GM21737 (cell line): ENCODE data around the gene STARD3NL.
"Not testable (repeated sequence)": the region's sequence is repeated elsewhere in the genome, so short reads cannot be mapped to it uniquely, and the experiment has no call there.

Source experiments
- ATAC-seq: cut with Tn5 transposase; IDR thresholded peaks from one replicate; pipeline ENCODE4 v1.9.1; 2021; ENCODE audit warnings: mild to moderate bottlenecking, moderate library complexity; ENCODE audit not compliant: unreplicated experiment

Gene STARD3NL, protein sequence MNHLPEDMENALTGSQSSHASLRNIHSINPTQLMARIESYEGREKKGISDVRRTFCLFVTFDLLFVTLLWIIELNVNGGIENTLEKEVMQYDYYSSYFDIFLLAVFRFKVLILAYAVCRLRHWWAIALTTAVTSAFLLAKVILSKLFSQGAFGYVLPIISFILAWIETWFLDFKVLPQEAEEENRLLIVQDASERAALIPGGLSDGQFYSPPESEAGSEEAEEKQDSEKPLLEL

DNA sequence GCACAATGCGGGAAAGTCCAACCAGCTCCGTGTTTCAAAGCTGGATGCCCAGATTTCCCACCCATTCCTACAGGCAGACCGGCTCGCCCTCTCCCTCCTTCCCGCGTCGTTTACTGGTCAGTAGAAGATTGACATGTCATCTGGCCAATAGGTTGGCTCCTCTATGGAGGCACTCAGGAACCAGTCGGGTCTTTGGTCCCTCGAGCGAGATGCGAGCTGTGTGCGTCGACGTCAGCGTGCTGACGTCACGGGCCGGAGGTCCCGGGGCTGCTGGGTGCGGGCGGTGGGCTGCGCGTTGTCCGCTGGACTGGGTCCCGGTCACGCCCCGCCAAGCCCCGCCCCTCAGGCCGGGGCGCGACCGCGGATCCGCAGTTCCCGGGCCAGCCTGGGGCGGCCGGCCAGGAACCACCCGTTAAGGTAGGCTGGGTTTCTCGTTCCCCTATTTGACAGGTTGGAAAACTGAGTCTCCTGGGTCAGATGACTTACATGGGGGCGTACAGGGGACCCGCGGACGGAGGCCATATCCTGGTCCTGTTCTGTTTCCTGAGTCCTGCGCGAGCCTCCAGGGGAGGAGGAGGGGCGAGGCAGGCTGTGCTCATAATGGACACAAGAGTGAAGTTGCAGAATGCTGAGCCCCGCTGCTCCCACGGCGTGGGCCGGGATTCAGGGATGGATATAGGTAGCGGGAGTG lies at the start of gene STARD3NL:
Gene STARD3NL, plus strand, starts transcription at position 242 of the 691 bp plus-strand sequence. CDS start 29,260 bp downstream, outside the sequence.
- peak; percentile 99 for ATAC-seq

DNA sequence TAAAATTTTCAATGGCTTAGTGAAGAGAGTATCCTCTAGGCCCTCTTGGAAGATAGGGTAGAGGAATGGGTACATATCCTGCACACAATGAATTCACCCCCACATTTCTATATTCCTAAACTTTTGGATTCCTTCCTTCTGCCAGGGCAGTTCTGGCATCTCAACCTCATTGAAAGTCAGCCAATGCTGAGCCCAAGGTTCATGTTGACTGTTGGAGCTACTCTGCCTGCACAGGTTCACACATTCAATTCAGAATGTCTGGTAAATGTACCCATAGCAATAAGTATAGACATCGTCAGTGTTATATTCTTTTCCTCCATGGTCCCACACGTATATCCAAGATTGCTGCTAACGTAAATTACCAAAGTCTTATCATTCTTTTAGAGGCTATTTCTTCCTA lies 48.9 kb upstream of the STARD3NL start:
- ATAC-seq, result no peak

DNA sequence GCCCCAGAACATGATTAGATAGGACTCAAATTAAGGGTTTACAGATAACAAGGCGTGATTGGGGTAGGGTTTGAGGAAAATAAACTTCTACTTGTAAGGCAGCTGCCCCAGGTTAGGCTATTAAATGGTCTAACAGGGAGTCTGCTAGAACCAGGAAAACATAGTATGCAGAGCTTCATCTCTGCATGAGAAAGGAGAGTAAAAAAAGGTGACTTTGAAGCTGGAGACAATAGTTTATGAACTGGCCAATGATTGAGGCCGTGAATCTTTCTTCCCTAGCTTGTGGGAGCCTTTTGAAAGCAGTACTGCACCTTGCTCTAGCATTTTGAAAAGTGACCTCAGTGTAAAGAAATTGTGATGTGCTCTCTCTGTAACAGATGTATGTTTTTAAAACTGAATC lies 48.5 kb upstream of the STARD3NL start:
- ATAC-seq, result no peak

DNA sequence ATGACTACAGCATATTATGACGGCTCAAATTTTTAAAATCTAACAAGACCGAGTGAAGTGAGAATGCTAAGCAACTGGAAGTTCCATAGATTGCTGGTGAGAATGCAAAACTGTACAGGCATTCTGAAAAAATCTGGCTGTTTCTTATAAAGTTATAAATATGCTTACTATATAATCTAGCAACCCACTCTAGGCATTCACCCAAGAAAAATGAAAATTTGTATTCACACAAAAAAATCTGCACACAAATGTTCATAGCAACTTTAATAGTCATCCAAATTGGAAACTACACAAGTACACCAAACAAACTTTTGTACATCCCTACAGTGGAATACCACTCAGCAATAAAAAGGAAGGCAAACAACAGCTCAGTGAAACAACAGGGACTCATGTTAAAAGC lies 39.9 kb upstream of the STARD3NL start:
- no peak for ATAC-seq

DNA sequence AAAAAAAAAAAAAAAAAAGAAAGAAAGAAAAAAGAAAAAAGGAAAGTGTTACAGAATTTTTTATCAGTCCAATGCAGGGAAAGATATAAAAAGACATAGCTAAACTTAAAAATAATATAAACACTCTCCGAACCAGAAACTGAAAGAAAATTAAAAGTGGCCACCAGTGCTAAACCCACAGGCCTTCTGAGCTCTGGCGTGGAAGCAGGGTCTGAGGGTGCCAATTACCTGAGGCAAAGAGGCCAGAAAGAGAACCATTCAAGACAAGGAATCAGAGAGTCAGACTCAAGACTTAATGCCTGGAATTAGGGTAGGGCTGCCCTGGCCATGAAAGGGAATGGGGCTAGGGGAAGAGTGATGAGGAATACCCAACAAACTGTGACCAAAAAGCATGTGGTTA lies 36.9 kb upstream of the STARD3NL start:
- ATAC-seq, result no peak

DNA sequence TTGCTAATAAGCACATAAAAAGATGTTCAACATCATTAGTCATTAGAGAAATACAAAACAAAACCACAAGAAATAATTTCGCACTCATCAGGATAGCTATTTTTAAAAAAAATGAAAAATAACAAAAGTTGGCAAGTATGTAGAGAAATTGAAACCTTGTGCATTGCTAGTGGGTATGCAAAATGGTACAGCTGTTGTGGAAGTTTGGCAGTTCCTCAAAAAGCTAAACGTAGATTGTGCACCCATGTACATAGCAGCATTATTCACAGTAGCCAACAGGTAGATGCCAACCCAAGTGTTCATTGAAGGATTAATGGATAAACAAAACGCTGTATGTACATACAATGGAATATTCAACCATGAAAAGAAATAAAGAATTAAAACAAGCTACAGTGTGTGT lies 35.3 kb upstream of the STARD3NL start:
- ATAC-seq, result peak; percentile 75

DNA sequence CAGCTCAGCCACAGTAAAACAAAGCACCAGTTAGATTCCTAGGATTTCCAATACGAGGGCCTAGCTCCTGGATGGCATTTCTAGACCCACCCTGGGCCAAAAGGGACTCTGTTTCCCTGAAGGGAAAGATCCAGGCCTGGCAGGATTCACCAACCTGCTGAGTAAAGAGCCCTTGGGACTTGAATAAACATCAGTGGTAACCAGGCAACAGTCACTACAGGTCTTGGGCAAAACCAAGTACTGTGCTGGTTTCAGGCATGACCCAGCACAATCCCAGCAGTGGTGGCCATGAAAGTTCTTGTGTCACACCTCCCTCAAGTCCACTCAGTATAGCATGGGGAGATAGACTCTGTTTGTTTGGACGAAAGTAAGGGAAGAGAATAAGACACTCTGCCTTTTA lies 31.0 kb upstream of the STARD3NL start:
- no peak for ATAC-seq

DNA sequence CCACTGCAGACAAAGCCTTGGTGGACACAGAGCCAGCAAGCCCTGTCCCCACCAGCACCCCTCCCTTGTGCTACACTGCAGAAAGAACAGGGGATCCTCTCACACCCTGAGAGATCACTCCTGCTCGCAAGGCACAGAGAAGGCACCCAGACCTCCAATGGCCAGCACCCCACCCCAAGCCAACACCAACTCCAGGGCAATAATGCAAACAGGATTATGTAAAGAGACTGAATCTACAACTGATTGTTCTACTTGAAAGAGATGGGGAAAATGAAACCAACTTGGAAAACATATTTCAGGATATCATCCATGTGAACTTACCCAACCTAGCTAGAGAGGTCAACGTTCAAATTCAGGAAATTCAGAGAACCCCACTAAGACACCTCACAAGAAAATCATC lies 26.5 kb upstream of the STARD3NL start:
- no peak for ATAC-seq

DNA sequence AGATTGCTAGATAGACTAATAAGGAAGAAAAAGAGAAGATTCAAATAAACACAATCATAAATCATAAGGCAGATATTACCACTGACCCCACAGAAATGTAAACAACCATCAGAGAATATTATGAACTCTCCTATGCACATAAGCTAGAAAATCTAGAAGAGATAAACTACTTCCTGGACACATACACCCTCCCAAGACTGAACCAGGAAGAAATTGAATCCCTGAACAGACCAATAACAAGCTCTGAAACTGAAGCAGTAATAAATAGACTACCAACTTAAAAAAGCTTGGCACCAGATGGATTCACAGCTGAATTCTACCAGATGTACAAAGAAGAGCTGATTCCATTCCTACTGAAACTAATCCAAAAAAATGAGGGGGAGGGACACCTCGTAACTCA lies 24.5 kb upstream of the STARD3NL start:
- no peak for ATAC-seq

DNA sequence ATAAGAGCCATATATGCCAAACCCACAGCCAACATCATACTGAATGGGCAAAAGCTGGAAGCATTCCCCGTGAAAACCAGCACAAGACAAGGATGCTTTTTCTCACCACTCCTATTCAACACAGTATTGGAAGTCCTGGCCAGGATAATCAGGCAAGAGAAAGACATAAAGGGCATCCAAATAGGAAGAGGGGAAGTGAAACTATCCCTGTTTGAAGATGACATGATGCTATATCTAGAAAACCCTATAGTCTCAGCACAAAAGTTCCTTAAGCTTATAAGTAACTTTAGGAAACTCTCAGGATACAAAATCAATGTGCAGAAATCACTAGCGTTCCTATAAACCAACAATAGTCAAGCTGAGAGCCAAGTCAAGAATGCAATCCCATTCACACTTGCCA lies 23.8 kb upstream of the STARD3NL start:
- ATAC-seq, result no peak

DNA sequence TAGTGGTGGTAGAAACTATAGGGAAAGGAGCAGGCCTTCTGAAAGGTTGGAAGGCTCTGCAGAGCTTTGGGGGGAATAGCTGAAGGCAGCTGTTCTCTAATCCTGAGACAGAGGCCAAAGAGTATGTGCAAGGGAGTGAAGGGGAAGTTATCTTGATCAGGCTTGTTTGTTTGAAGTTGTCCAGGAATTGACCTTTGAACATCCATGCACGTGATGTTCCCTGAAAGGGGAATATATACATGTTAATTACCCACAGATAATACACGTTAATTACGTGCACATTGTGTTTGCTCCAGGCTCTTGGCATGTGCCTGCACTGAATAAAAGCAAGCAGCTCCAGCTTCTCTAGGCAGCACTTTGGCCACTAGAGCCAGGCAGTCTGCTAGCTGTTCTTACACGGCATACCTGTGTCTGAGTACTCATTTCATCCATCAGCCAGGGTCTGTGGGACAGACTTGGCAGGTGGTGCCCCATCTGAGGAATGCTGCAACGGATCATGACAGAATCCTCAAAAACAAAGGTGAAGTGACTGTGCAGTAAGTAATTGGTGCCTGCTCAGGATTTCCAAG lies 18.0 kb upstream of the STARD3NL start:
- no peak for ATAC-seq

DNA sequence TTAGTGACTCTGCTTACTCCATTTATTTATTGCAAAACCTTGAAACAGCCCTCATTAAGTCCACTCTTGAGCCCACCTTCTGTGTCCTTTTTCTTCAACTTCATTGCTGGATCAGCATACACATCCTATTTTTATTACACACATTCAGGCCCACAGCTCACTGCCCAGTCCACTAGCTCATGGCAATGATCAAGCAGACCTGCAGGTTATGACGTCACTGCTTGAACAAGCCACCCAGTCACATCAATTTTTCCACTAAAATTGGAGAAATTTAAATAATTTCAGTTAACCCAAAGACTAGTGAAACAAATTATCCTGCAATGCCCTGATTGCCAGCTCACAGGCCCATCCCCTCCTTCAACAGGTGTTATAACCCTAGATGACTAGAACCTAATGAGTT lies 16.0 kb upstream of the STARD3NL start:
- no peak for ATAC-seq

DNA sequence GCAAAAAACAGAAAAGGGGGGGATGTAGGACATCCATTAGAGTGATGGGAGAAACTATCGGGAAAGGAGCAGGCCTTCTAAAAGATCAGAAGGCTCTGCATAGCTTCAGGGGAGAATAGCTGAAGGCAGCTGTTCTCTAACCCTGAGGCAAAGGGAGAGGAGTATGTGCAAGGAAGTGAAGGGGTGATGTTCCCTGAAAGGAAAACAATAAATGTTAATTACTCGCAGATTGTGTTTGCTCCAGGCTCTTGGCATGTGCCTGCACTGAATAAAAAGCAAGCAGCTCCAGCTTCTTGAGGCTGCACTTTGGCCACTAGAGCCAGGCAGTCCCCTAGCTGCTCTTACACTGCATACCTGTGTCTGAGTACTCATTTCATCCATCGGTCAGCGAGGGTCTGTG lies 14.4 kb upstream of the STARD3NL start:
- no peak for ATAC-seq

DNA sequence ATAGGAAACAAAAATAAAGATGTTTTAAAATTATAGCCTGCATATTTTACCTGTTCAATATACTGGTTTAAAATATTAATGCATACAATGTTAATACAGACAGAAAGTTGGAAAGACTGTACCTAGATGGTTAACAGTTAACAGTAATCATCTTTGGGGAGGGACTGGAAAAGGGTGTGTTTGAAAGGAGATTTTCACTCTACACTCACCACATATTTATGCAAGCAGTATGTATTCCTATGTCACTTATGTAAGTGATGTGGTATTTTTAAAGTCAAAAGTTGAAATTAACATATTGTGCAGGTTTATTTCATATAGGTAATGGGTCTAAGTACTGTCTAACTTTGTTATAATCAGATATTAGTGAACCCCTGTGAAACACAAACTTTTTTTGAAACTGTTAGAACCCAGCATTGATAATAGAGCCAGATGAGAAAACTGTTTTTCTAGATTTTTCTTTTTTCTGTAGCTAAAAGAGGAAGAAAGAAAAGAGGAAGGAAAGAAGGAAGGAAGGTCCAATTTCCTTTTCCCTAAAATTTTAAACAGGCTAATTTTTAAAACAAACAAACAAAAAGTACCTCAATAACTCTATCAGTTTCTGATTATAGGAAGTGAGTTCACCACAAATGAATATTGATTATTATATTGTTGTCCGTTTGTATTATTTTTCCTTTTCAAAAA lies 9.0 kb upstream of the STARD3NL start:
- no peak for ATAC-seq

DNA sequence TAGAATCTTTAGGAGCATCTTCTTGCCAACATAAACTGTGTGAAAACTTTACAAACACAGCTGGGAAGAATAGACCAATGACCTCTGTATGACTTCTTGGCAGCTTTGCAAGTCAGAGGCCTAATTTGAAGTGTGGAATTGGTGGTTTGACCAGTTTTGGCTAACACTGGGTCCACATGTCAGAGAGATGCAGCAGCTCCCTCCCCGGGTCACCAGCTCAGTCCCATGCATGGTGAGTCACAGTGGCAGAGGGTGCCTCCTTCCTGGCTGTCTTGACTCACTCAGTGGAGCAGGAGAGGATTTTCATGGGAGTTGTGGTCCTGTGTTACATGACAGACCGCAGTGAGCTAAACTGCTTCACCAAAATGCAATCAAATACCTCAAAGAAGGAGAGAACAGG lies 8.2 kb upstream of the STARD3NL start:
- ATAC-seq, result no peak

DNA sequence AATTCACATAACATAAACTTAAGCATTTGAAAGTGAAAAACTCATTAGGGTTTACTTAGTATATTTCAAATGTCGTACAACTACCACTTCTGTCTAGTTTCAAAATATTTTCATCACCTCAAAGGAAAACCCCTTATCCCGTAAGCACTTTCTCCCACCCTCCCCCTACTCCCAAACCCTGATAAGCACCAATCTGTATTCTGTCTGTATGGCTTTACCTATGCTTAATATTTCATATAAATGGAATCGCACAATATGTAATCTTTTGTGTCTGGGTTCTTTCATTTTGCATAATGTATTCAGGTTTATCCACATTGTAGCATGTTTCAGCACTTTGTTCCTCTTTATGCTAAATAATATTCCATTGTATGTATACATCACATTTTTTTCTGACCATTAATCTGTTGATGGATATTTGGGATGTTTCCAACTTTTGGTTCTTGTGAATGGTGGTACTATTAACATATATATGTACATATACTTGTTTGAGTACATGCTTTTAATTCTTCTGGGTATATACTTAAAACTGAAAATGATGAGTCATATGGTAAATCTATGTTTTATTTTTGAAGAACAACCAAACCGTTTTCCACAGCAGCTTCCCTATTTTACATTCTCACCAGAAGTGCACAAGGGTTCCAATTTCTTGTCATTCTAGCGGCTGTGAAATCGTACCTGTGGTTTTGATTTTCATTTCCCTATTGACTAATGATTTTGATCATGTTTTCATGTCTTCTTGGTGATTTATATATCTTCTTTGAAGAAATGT lies 6.2 kb upstream of the STARD3NL start:
- peak; percentile 60 for ATAC-seq

DNA sequence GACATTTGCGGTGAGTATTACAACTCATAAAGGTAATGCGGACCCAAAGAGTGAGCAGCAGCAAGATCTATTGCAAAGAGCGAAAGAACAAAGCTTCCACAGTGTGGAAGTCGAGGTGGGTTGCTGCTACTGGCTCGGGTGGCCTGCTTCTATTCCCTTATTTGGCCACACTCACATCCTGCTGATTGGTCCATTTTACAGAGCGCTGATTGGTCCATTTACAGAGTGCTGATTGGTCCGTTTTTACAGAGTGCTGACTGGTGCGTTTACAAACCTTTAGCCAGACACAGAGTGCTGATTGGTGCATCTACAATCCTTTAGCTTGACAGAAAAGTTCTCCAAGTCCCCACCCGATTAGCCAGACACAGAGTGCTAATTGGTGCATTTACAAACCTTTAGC lies 2.5 kb upstream of the STARD3NL start:
- ATAC-seq, result not testable (repeated sequence)

DNA sequence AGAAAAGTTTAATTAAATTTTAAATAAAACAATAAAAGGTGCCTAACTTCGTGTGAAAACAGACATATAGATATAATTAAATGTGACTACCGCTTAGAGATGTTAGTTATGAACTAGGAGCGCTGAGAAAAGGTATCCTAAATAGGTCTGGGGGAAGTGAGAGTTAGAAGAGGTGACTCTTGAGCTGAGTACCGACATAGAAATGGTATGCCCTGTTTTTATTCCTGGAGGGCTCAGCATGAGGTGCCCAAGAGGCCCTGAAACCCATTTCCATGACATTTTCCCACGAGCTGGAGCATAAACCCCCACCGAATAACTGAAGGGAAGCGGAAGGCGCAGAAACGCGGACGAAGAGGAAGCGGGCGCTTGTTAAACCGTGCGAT lies 433 bp upstream of the STARD3NL start:
- no peak for ATAC-seq

DNA sequence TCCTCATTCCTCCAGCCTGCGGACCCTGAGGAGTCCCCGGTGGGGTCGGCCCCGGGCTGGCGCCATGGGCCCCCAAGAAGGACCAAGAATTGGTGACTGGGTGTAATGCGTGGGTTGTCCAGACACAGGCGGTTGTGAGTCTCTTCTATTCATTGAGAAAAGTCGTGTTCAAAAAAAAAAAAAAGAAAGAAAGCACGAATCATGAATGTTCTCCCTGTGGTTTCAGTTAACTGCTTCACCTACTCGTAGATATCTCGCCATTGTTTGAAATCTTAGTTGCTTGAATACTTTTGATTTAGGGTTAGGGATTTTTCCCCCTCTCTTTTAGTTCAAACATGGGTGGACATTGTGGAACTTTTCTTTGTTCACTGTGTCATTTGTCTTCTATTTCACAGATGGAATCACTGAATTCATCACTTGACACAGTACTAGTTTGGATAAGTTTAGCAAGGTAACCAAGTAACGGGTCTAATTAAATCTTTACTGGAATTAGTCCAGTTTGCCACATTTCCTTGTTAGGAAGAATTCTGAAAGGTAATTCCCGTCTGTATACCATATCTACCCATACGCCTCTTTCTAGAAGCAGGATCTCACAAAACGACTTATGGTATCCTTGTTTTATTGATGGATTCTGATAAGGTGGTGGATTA lies 775 bp downstream of the STARD3NL start:
- peak; percentile 20 for ATAC-seq

DNA sequence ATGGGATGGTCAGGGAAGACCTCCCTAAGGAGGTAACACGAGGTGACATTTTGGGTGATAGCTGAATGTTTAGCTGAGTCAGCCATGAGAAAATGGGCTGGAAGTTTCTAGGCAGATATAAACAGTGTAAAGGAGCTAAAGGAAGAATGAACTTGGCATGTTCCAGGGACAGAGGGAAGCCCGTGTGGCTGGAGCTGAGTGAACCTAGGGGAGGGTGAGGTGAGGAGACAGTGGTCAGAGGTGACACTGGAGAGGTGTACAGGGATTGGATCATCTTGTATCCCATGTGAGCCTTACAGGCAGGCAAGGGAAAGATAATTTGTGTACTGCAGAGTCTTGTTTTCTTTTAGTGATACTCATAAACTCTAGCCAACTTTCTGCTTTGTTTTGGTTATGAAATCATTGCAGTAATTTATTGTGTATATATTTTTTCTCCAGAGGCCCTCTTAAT lies 1.8 kb downstream of the STARD3NL start:
- ATAC-seq, result no peak

DNA sequence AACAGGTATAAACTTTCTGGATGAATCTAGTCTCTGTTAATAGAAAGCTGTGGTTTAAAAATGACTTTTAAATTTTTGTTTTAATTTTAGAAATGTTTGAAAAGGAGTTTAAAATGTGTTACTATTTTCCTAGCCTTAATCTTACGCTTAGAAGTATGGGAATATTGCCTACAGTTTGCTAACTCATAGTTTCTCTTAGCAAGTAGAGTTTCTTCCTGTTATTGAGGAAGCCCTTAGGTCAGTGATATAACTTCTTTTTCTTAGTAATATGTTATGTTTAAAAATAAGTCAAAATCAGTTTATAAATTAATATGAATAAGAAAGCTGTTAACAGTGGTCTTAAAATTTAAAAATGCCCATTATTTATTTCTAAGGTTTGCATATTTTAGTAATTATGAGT lies 3.1 kb downstream of the STARD3NL start:
- no peak for ATAC-seq
